GM12891 (cell line): ENCODE results near the gene ADAMTS15.

Experiments
- POLR2A ChIP-seq: IDR thresholded peaks from 2 replicates; pipeline ENCODE4 v1.6.1; 2011; ENCODE audit warnings: low read depth, low read length, control low read depth
- POLR2AphosphoS5 ChIP-seq: IDR thresholded peaks from 2 replicates; pipeline ENCODE4 v1.6.1; 2011; ENCODE audit warnings: low read depth, low read length, control low read depth
- SPI1 ChIP-seq: IDR thresholded peaks from 2 replicates; pipeline ENCODE4 v1.6.1; 2011; ENCODE audit warnings: low read depth, low read length, control low read depth
- TAF1 ChIP-seq: IDR thresholded peaks from 2 replicates; pipeline ENCODE4 v1.6.1; 2011; ENCODE audit warnings: low read depth, low read length, control low read depth

DNA sequence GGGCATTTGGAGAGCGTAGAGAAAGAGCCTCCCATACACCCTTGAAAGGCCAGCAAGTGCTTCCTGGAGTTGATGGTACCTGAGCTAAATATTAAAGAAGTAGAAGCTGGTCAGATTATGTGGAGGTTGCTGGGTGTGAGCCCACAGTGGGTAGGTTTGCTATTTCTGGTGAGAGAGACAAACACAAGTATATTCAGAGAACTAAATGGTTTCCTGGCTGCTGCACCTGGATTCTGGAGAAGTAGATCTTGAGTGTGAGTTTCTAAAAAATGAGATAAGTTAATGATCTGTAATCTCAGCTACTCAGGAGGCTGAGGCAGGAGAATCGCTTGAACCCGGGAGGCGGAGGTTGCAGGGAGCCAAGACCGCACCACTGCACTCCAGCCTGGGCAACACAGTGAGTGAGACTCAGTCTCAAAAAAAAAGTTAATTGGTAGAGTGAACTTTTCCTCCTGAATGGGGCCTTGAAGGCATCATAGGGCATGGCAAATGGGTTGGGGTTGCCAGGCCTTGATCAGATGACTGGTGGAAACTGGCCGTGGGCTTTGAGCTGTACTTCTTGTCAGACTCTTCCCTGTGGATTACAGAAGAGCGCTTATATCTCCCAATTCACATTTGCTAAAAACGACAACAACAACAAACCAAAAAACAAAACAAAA is 75.8 kb downstream of the ADAMTS15 start:
- TF ChIP-seq POLR2A (no peak), POLR2AphosphoS5 (no peak), TAF1 (no peak), SPI1 (no peak)
